HepG2 (cell line): ENCODE measurements around the gene DHX16. TPM values are rescaled to one million over a fixed set of nuclear protein-coding genes. Genes with fewer than 3 reads are reported as not detected.
A peak's percentile ranks its signal among the peaks of the same experiment; 100 is the strongest.

Experiments
- ATF7 ChIP-seq, 2 experiments: fragments of 450-650 bp in 1 of 2; sonication (generic) in 1 of 2; formaldehyde crosslinking in 1 of 2; IDR thresholded peaks; 2 replicates each; pipeline versions ENCODE4 v1.4.0 to v1.6.1; 2016 to 2020; ENCODE audit warnings: antibody characterized with exemption in 1 of 2, mild to moderate bottlenecking in 1 of 2, missing genetic modification reagents in 1 of 2
- HNRNPH1 ChIP-seq: fragments of 200-400 bp; formaldehyde crosslinking; optimal IDR thresholded peaks from 2 replicates; pipeline ENCODE3; 2017; ENCODE audit warnings: mild to moderate bottlenecking, low read depth, low read length
- IRX3 ChIP-seq: sonication (generic); formaldehyde crosslinking; IDR thresholded peaks from 2 replicates; pipeline ENCODE4 v1.8.1; 2023; ENCODE audit warnings: mild to moderate bottlenecking, low read depth, missing genetic modification reagents, borderline replicate concordance
- JUN ChIP-seq: sonication (generic); formaldehyde crosslinking; IDR thresholded peaks from 2 replicates; pipeline ENCODE4 v1.4.0; 2020; ENCODE audit warnings: mild to moderate bottlenecking, missing genetic modification reagents
- KMT2A ChIP-seq: sonication (generic); formaldehyde crosslinking; IDR thresholded peaks from 2 replicates; pipeline ENCODE4 v1.4.0; 2020; ENCODE audit warnings: missing genetic modification reagents
- NKX3-1 ChIP-seq: sonication (generic); formaldehyde crosslinking; IDR thresholded peaks from 2 replicates; pipeline ENCODE4 v1.5.0; 2020; ENCODE audit warnings: missing genetic modification reagents
- NRL ChIP-seq: sonication (generic); formaldehyde crosslinking; IDR thresholded peaks from 2 replicates; pipeline ENCODE4 v1.5.0; 2020; ENCODE audit warnings: missing genetic modification reagents, mild to moderate bottlenecking, moderate library complexity, borderline replicate concordance
- SIX4 ChIP-seq: sonication (generic); formaldehyde crosslinking; IDR thresholded peaks from 2 replicates; pipeline ENCODE4 v1.4.0; 2020; ENCODE audit warnings: missing genetic modification reagents
- SPEN ChIP-seq: sonication (generic); formaldehyde crosslinking; IDR thresholded peaks from 2 replicates; pipeline ENCODE4 v1.5.1; 2020; ENCODE audit warnings: low read depth, mild to moderate bottlenecking, missing genetic modification reagents
- STAG1 ChIP-seq: sonication (generic); formaldehyde crosslinking; IDR thresholded peaks from 2 replicates; pipeline ENCODE4 v1.4.0; 2020; ENCODE audit warnings: missing genetic modification reagents
- ZNF20 ChIP-seq: sonication (generic); formaldehyde crosslinking; IDR thresholded peaks from 2 replicates; pipeline ENCODE4 v1.4.0; 2020; ENCODE audit warnings: mild to moderate bottlenecking, moderate library complexity, missing genetic modification reagents
- ZNF572 ChIP-seq: sonication (generic); formaldehyde crosslinking; IDR thresholded peaks from 2 replicates; pipeline ENCODE4 v1.5.1; 2020; ENCODE audit warnings: mild to moderate bottlenecking, missing genetic modification reagents
- polyA plus RNA-seq, 8 experiments: library from polyadenylated mRNA; depleted of rRNA in 3 of 8; stranded (reverse) in 7 of 8; unstranded in 1 of 8; fragments of >200 nt; fragmentation: Illumina TruSeq in 4 of 8; extraction: Trizol in 4 of 8; gene quantifications; 2 replicates each; pipeline versions ENCODE4 v1.2.1 to v1.2.3, GENCODE V29; 2011 to 2016; ENCODE audit warnings: low read depth in 4 of 8, missing spikeins in 1 of 8, mixed read lengths in 1 of 8; ENCODE audit not compliant: insufficient read depth in 1 of 8
- total RNA-seq, 5 experiments: library from RNA; depleted of rRNA; stranded (reverse); fragments of >200 nt; fragmentation: Illumina TruSeq; extraction: Trizol; gene quantifications; 2 replicates each; pipeline ENCODE4 v1.2.3, GENCODE V29; 2016; ENCODE audit warnings: low read depth in 1 of 5
- TF ChIP-seq, protein P1 (sequence below): sonication (generic); formaldehyde crosslinking; IDR thresholded peaks from 2 replicates; pipeline ENCODE4 v1.5.0; 2020; ENCODE audit warnings: missing genetic modification reagents
- TF ChIP-seq, protein P2 (sequence below): sonication (generic); formaldehyde crosslinking; IDR thresholded peaks from 2 replicates; pipeline ENCODE4 v1.4.0; 2020; ENCODE audit warnings: missing genetic modification reagents
- TF ChIP-seq, protein P3 (sequence below): sonication (generic); formaldehyde crosslinking; IDR thresholded peaks from one replicate; pipeline ENCODE4 v1.5.1; 2020; ENCODE audit warnings: mild to moderate bottlenecking, missing genetic modification reagents; ENCODE audit errors: not compliant biosample characterization
- TF ChIP-seq, protein P4 (sequence below): sonication (generic); formaldehyde crosslinking; IDR thresholded peaks from 2 replicates; pipeline ENCODE4 v1.4.0; 2020; ENCODE audit warnings: missing genetic modification reagents

DHX16 gene
- total and polyA plus RNA-seq, 2 of the 13 experiments (the other 11 are each of a cell fraction or from before 2014, with no cell fraction given) = 57.0 to 58.5 TPM

DNA sequence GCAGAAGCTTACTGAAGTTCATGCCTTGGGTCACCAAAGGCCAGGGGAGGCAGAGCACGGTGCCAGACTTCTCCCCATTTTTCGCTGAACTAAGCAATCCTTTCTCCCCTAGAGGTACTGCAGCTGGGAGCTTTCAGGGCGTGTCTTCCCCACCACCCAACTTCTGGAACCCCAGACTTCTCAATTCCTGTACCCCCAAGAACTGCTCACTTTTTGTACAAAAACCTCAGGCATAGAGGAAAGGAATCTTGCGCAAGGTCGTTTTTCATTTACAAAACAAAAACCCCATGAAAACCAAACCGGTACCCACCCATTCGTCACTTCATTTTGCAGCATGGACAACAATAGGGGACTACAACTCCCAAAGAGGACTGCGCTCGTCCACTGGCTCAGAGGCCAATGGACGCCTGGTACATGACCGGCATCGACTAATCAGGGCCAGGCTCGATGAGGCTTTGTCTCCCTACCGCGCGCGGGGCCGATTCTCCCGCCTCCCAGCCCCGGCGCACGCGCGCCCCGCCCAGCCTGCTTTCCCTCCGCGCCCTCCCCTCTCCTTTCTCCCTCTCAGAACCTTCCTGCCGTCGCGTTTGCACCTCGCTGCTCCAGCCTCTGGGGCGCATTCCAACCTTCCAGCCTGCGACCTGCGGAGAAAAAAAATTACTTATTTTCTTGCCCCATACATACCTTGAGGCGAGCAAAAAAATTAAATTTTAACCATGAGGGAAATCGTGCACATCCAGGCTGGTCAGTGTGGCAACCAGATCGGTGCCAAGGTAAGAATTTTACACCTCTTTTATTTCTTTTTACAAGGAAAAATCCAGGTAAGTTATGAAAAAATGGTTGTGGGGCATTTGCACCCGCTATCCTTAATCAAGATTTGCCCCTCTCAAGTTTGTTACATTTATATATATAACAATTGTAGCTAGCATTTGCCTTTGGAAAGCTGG is 47.3 kb upstream of the DHX16 start, which contains the start of gene TUBB (continued):
- TF ChIP-seq, protein P1, sequence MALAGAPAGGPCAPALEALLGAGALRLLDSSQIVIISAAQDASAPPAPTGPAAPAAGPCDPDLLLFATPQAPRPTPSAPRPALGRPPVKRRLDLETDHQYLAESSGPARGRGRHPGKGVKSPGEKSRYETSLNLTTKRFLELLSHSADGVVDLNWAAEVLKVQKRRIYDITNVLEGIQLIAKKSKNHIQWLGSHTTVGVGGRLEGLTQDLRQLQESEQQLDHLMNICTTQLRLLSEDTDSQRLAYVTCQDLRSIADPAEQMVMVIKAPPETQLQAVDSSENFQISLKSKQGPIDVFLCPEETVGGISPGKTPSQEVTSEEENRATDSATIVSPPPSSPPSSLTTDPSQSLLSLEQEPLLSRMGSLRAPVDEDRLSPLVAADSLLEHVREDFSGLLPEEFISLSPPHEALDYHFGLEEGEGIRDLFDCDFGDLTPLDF (CRISPR knock-in tag) = peak; percentile 98
- TF ChIP-seq ATF7 (IDR thresholded peaks at IDR 0.05) (no peak), ATF7 (CRISPR knock-in tag; IDR thresholded peaks at IDR 0.05) (no peak), IRX3 (CRISPR knock-in tag) (peak; percentile 67; the same call in 1 of the 2 replicates), NRL (CRISPR knock-in tag) (0 out of 2 replicates have a peak, but pooled peaks have one; percentile 32), KMT2A (CRISPR knock-in tag) (peak; percentile 60; the same call in 1 of the 2 replicates), ZNF20 (CRISPR knock-in tag) (no peak), ZNF572 (CRISPR knock-in tag) (no peak), JUN (CRISPR knock-in tag) (no peak), SIX4 (CRISPR knock-in tag) (no peak; the same call in 1 of the 2 replicates), NKX3-1 (CRISPR knock-in tag) (no peak; the same call in 1 of the 2 replicates), HNRNPH1 (no peak), STAG1 (CRISPR knock-in tag) (no peak), SPEN (peak; percentile 47; the same call in 1 of the 2 replicates)
- TF ChIP-seq, protein P2, sequence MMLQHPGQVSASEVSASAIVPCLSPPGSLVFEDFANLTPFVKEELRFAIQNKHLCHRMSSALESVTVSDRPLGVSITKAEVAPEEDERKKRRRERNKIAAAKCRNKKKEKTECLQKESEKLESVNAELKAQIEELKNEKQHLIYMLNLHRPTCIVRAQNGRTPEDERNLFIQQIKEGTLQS = no peak
- TF ChIP-seq, protein P3, sequence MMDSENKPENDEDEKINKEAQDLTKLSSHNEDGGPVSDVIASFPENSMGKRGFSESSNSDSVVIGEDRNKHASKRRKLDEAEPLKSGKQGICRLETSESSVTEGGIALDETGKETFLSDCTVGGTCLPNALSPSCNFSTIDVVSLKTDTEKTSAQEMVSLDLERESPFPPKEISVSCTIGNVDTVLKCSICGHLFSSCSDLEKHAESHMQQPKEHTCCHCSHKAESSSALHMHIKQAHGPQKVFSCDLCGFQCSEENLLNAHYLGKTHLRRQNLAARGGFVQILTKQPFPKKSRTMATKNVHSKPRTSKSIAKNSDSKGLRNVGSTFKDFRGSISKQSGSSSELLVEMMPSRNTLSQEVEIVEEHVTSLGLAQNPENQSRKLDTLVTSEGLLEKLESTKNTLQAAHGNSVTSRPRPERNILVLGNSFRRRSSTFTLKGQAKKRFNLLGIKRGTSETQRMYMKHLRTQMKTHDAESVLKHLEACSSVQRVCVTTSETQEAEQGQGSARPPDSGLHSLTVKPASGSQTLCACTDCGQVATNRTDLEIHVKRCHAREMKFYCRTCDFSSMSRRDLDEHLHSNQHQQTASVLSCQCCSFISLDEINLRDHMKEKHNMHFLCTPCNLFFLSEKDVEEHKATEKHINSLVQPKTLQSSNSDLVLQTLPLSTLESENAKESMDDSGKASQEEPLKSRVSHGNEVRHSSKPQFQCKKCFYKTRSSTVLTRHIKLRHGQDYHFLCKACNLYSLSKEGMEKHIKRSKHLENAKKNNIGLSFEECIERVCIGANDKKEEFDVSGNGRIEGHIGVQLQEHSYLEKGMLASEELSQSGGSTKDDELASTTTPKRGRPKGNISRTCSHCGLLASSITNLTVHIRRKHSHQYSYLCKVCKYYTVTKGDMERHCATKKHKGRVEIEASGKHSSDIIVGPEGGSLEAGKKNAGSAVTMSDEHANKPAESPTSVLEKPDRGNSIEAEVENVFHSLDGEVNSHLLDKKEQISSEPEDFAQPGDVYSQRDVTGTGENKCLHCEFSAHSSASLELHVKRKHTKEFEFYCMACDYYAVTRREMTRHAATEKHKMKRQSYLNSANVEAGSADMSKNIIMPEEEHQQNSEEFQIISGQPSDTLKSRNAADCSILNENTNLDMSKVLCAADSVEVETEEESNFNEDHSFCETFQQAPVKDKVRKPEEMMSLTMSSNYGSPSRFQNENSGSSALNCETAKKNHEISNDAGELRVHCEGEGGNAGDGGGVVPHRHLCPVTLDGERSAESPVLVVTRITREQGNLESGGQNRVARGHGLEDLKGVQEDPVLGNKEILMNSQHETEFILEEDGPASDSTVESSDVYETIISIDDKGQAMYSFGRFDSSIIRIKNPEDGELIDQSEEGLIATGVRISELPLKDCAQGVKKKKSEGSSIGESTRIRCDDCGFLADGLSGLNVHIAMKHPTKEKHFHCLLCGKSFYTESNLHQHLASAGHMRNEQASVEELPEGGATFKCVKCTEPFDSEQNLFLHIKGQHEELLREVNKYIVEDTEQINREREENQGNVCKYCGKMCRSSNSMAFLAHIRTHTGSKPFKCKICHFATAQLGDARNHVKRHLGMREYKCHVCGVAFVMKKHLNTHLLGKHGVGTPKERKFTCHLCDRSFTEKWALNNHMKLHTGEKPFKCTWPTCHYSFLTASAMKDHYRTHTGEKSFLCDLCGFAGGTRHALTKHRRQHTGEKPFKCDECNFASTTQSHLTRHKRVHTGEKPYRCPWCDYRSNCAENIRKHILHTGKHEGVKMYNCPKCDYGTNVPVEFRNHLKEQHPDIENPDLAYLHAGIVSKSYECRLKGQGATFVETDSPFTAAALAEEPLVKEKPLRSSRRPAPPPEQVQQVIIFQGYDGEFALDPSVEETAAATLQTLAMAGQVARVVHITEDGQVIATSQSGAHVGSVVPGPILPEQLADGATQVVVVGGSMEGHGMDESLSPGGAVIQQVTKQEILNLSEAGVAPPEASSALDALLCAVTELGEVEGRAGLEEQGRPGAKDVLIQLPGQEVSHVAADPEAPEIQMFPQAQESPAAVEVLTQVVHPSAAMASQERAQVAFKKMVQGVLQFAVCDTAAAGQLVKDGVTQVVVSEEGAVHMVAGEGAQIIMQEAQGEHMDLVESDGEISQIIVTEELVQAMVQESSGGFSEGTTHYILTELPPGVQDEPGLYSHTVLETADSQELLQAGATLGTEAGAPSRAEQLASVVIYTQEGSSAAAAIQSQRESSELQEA (CRISPR knock-in tag) = no peak
- TF ChIP-seq, protein P4, sequence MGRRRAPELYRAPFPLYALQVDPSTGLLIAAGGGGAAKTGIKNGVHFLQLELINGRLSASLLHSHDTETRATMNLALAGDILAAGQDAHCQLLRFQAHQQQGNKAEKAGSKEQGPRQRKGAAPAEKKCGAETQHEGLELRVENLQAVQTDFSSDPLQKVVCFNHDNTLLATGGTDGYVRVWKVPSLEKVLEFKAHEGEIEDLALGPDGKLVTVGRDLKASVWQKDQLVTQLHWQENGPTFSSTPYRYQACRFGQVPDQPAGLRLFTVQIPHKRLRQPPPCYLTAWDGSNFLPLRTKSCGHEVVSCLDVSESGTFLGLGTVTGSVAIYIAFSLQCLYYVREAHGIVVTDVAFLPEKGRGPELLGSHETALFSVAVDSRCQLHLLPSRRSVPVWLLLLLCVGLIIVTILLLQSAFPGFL = no peak
